NCI-H748 treated with DMSO at 0.1 percent for 48 hours (cell line): ENCODE results near the gene C16orf96.
"Not testable (repeated sequence)": the region's sequence is repeated elsewhere in the genome, so short reads cannot be mapped to it uniquely, and the experiment has no call there.

ENCODE experiments used
- DNase-seq: peaks from one replicate; lab custom pipeline; 2025; lab: John Stamatoyannopoulos, UW

Gene C16orf96

DNA sequence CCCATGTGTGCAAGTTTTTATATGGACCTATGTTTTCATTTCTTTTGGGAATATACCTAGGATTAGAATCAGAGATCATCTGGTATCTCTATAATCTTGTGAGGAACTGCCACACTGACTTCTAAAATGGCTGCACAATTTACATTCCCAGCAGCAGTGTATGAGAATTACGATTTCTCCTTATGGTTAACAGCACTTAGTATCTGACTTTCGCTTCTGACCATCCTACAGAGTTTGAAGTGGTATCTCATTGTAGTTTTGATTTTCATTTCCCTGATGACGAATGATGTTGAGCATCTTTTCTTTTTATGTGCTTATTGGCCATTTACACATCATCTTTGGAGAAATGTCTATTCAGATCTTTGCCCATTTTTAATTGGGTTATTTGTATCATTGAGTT, 10.0 kb downstream of the C16orf96 start:
- DNase-seq = no peak

DNA sequence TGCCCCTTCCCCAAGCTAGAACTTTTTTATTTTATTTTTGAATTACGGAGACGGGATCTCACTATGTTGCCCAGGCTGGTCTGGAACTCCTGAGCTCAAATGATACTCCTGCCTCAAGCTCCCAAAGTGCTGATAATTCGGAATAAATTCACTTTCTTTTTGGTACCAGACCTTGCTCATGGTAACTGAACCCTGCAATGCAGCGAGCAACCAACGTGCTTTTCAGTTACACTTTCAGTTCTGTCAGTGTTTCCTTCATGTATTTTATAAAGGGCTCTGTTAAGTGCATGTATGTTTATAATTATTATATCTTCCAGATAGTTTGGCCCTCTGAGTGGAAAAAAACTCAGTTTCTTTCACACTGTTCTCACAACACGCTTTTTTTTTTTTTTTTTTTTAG, 13.9 kb downstream of the C16orf96 start:
- no peak for DNase-seq

DNA sequence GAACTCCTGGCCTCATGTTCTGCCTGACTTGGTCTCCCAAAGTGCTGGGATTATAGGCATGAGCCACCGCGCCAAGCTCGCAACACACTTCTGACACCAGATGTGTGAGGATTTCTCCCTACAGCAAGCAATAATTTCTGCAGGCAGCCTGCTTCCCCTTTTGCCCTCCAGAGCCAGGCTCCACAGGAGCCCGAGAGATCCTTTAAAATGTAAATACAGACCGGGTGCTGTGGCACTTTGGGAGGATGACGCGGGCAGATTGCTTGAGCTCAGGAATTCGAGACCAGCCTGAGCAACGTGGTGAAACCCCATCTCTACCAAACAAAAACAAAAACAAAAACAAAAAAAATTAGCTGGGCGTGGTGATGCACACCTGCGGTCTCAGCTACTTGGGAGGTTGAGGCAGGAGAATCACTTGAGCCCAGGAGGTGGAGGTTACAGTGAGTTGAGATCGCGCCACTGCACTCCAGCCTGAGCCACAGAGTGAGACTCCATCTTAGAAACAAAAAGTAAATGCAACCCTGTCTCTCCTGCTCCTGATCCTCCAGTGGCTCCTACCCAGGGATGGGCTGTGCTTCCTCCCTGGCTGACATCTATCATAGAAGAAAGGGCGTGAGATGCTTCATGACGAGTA, 14.7 kb downstream of the C16orf96 start:
- DNase-seq = no peak

DNA sequence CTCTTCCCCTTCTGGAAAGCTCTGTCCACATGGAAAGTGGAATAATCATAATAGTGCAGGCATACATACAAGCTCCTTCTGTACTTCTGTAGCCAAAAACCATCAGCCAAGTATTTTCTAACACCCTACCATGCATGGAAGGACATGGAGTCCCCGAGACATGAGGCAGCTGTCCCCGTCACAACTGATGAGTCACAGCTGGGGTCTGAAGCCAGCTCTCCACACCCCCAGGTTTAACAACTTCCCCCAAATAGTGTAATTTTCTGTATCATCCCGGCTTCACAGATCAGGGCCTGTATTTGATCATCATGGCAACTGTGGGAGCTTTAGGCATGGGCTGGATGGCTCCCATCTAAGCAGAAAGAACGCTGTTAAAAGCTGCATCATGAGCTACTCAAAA, 16.6 kb downstream of the C16orf96 start:
- DNase-seq = no peak

DNA sequence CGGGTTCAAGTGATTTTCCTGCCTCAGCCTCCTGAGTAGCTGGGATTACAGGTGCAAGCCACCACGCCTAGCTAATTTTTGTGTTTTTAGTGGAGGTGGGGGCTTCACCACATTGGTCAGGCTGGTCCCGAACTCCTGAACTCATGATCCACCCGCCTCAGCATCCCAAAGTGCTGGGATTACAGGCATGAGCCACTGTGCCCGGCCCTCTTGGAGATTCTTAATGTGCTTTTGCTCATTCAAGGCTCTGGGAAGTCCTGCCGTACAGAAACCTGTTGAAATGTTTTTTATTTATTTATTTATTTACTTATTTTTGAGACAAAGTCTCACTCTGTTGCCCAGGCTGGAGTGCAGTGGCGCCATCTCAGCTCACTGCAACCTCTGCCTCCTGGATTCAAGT, 17.8 kb downstream of the C16orf96 start:
- not testable (repeated sequence) for DNase-seq

DNA sequence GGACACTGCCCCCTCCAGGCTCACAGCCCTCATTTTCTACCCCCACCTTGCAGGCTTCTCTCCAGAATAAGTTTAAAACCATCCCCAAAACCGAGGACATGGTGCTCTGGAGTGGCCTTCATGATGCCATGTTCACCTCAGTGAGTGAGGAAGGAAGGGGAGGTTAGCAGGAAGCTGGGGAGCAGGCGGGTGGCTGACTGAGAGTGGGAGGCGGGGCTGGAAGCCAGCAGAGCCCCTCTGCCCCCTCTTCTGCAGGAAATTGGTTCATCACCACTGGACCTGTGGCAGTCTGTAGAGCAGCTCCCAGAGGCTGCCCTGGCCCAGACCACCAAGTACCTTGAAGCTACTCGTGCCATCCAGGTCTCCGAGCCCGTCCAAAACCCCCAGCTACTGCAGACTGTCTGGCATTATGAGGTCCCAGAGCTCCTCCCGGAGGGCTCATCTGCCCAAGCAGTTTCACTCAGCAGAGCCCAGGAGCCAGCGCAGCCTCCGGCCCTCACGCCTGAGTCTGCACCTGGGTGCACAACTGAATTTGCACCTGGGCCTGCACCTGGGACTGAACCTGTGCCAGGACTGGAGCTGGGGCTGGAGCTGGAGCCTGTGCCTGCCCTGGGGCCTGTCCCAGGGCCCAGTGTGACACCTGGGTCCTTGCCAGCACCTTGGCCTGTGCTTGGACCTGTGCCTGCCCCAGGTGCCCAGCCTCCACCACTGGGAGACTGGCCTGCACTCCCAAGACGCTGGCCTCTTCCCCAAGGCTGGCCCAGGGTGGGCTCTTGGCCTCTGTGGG, 19.0 kb downstream of the C16orf96 start:
- DNase-seq = no peak

DNA sequence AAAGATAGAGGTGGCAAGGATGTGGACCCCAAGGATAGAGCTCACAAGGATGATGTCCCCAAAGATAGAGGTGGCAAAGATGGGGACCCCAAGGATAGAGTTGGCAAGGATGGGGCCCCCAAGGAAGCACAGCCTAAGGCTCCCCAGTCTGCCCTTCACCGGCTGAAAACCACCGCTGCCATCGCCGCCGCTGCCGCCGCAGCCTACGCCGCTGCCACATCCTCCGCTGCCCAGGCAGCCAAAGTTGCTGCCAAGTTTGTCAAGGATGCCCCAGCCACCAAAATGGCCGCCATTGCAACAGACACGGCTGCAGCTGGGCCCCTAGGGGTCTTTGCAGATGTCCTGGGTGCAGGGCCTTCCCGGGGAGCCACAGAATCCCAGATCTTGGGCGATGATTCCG, 19.9 kb downstream of the C16orf96 start:
- no peak for DNase-seq

DNA sequence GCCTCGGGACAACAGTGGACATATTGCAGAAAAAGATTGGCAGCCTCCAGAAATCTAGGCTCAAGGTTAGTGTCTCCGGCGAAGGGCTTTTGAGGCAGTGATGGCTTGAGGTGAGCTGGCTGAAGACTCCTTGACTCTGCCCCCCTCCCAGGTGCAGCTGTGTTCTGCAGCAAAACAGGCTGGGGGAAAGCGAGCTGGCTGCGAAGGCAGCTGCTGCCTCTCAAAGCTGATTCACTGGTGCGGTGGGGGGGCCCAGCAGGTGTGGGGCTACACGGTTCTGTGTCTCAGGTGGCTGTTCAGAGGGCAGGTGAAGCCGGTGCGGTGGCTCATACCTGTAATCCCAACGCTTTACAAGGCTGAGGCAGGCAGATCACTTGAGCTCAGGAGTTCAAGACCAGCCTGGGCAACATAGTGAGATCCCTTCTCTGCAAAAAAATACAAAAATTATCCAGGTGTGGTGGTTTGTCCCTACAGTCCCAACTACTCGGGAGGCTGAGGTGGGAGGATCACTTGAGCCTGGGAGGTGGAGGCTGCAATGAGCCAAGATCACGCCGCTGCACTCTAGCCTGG, 22.9 kb downstream of the C16orf96 start:
- no peak for DNase-seq

DNA sequence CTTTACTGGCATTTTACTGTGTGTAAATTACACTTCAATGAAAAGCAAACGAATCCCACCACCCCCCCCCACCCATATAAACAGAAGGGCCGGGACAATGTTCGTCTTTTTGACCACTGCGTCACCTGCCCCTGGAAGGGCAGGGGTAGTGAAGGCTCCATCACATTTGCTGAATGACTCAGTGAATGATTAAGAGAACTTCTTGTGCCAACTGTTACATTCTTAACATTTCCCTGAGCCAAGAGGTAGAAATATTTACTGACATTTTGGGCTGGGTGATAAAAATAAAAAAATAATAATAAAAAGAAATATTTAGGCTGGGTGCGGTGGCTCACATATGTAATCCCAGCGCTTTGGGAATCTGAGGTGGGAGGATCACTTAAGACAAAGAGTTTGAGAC, 24.1 kb downstream of the C16orf96 start:
- DNase-seq = no peak

DNA sequence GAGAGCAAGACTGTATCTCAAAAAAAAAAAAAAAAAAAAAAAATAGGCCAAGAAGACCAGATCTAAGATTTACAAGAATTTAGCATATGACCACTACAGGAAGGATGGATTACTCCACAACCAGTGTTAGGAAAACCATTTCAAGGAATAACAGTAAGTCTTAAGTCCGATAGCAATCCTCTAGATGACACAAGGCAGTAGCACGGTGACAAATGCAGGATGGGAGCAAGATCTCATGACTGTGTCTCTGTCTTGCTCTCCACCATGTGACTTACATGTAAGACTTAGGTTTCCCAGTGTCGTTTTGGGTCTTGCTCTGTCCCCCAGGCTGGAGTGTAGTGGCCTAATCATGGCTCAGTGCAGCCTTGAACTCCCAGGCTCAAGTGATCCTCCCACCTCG, 27.8 kb downstream of the C16orf96 start:
- DNase-seq = no peak

DNA sequence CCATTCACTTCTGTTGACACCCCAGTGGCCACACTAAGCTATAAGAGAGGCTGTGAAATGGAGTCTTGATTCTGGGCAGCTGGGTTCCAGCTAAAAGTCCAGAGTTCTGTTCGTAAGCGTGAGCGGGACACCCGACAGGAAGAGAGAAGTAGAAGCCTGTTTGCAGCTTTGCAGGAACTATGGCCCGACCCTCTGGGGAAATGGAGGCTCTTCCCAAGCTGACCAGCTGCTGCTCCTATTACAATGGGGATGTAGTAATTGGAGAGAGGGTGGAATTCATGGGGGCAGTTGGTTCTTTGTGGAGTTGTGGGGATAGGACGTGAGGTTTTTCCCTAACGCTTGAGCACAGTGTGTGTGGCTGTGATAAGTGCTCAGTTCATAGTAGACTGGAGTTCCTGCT, 30.2 kb downstream of the C16orf96 start:
- no peak for DNase-seq

DNA sequence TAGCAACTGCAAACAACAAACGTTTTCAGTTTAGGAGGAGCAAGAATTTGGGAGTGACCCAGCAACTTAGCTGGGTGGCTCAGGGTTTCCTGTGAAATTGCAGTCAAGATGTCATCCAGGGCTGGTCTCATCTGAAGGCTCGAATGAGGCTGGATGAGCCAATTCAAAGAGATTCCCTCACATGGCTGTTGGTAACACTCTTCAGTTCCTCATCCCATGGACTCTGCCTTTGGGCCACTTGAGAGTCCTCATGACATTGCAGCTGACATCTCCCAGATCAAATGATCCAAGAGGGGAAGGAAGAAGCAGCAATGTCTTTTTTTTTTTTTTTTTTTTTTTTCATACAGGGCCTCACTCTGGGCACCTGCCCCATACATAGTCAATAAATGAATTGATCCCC, 32.2 kb downstream of the C16orf96 start:
- DNase-seq = no peak

DNA sequence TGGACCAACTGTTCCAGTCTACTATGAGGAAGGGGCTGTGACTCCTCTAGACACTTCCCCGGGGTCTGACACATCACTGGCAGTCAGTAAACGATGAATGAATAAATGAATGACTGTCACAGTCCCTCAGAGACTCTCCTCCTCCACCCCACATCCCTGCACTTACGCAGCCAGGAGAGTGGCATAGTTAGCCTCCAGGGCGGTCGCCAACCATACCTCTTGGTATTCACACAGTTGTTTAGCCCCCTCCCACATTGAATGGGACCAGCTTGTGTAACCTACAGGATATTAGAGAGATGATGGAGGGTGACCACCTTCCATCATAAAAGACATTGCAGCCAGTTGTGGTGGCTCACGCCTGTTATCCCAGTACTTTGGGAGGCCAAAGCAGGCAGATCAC, 32.8 kb downstream of the C16orf96 start:
- DNase-seq = no peak

DNA sequence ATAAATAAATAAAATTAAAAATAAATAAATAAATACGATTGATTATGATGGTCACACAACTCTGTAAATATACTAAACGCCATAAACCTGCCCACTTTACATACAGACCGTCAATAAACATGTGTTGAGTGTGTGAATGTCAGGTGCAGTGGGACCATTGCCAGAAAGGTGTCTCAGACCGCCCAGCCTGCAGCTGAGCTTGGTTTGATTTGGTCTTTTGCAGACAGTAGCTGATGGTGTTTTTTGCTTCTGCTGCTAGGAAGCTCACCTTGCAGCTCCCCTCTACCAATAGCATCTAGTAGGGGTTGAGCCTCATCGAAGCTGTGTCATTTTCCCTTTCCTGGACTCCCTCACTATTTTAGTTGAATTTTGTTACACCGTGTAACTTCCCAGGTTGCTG, 35.1 kb downstream of the C16orf96 start:
- DNase-seq = no peak

DNA sequence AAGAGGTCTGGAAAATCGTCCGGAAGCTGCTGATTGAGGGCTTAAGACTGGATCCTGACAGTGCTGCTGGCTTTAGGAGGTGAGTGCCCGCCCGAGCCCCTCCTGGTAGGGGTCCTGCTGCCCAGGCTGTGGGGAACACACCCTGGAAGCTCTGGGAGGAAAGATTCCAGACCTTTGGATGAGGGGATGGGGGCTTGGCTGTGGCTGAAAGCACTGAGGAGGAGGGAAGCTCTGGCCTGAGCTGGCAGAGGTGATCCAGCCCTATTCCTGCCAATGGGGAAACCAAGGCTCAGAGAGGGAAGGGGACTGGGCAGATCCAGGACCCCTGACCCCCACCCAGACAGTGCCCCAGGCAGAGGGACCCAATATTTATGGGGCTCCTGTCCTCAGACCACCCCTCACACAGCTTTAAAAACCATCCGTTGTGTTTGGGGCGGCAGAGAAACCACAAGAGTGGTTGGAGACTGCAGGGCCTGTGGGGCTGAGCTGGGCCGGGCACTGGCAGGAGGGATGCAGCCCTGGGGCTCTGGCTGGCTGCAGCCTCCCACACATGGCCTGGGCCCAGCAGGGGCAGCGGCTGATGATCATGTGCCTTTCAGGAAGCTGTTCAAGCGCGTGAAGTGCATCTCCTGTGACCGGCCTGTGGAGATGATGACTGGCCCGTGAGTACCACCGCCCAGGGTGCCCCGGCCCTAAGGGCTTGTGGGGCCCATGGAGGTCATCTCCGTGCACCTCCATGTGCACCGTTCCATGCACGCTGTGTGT, 35.7 kb downstream of the C16orf96 start:
- no peak for DNase-seq

DNA sequence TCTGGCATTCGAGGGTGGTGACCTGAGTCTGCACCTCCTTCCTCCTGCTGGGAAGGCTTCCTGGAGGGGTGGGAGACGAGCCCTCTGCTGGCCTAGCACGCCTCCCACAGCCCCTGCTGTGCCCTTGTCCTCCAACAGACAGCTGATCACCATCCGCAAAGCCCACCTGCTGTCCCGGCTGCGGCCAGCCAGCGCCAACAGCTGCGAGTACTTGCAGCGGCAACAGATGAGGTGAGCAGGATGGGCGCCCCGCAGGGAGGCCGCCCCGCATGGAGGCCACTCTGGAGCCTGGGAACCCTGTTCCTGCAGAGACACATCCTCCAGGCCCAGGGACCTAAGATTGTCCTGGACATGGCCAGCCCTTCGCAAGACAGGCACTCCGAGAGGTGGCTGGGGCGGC, 36.9 kb downstream of the C16orf96 start:
- DNase-seq = no peak

DNA sequence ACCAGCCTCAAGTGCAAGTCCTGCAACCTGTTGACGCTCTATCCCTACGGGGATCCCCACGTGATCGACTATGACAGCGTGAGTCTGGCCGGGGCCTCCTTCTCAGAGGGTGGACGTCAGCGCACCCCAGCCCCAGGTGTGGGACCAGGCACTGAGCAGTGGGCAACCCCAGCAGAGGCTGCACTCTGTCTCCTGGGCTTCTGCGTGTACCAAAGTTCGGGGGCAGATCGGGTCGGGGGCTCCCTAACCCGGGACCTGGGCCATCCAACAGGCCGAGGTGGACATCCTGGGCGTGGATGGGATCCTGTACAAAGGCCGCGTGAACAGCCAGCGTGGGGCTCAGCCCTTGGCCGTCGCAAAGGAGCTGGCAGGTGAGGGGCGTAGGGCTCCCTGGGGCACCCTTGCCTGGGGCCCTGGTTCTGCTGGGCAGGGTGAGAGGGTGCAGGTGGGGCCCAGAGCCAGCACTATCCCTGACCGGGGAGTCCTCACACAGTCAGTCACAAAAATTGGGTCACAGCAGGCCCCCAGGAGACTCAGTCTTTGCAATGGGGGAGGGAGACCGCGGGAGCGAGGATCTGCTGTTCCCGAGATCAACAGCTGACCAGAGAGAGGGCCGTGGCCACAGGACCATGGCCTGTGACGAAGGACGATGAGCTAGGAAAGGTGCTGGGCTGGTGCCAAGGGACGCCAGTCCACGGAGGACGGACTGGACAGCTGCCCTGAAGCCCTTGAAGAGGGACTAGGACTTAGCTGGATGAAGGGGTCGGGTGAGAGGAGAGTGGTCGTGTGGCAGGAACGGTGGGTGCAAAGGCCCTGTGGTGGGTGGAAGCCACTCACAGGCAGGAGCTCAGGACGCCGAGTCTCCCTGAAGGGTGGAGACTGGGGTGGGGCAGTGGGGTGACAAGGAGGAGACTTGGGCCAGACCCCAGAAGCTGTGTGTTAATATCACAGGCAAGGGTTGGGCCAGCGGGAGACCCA, 38.6 kb downstream of the C16orf96 start:
- DNase-seq = no peak

DNA sequence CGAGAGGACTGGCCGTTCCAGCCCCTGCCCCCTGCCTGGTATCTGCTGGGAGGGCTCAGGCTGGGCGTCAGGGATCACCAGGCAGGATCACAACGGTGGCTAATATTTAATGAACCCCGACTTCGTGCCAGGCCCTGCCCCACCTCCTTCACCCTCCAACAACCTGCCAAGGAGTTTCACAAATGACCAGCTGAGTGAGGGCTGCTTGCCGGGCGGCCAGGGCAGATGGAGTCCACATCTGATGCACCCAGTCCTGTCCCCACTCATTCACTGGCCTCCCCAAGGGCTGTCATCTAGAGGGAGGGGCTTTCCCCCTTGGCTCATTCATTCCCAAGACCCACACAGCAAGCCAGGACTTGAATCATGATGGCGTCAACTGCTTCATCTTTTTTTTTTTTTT, 41.0 kb downstream of the C16orf96 start:
- no peak for DNase-seq

DNA sequence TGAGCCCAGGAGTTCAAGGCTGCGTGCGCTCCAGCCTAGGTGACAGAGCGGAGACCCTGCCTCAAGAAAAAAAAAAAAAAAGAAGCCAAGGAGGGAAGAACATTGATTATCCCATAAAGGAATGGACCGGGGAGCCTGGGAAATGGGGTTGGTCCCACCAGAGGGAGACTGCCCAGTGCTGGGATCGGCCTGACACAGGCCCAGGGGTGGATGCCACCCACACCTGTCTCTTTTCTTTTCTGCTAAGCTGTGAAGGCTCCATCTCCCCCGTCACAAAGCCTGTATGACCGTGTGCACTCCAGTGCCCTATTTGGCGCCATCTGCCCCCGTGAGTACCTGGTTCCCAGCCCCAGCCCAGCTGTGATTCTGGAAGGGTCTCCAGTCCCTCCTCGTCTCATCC, 42.9 kb downstream of the C16orf96 start:
- no peak for DNase-seq

DNA sequence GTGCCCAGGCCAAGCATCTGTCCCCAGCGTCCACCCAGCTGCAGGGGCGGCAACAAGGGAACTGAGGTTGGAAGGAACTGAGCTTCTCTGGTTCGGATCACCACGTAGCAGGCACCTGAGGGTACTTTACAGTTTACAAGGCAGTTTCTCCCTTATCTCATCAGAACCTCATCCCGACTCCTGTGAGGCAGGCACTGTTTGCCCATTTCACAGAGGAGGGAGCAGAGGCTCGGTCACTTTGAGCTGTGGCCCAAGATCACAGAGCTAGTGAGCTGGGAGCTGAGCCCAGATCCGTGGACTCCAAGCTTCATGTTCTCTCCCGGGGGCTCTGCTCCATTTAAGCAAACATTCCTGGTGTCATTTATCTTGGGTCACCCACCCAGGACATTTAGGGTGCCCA, 43.4 kb downstream of the C16orf96 start:
- no peak for DNase-seq

DNA sequence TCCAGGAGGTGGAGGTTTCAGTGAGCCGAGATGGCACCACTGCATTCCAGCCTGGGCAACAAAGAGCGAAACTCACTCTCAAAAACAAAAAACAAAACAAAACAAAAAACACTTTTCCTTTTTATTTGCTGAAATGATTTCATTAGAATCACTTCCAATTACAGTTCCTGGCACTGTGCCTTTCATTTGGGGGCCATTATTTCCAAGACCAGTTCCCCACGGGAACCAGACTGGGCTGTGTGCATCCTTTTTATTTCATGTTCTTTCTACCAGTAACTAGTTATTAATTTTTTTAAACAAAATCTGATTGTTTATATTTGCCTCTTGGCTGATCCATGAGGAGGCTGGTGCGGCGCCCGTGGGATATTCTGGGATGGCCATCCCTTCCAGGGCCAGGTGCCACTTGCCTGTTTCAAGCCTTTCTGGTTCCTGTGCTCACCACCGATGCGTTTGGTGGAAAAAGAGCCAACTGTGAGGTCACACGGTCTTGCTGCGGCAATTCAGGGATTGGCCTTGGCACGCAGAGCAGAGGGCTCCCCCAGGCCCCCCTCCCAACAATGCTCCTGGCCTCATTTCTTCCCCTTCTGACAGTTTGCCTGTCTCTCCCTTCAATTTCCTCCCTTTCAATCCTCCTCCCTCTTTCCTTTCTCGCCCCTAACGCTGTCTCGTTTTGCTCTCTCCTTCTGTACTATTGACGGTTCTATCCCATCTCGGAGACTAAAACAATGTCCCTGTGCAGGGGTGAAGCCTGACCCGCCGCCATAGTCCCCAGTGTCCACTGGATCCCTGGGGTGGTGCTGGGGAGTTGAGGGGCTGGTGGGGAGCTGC, 45.1 kb downstream of the C16orf96 start:
- DNase-seq = no peak
